A549 (cell line): ENCODE measurements around the gene ZNF585A. TPM values are rescaled to one million over a fixed set of nuclear protein-coding genes. Genes with fewer than 3 reads are reported as not detected.
"Not testable (repeated sequence)": the region's sequence is repeated elsewhere in the genome, so short reads cannot be mapped to it uniquely, and the experiment has no call there.

Source experiments
- ATAC-seq, 2 experiments: fragments of 200-7000 bp in 1 of 2; fragments of >200 bp in 1 of 2; cut with Nextera tagmentation in 1 of 2; cut with Tn5 transposase in 1 of 2; 3 replicates each; pipeline versions ENCODE4 v1.8.0 to v1.9.1; 2018 to 2020; ENCODE audit warnings: mild to moderate bottlenecking in 1 of 2, moderate library complexity in 1 of 2
- CTCF ChIA-PET: fragments of 300-600 bp; sonication (Branson Sonifier 250); formaldehyde crosslinking; extraction: SDS; loops from one replicate; lab custom pipeline; 2021; ENCODE audit warnings: antibody characterized with exemption, inconsistent platforms; lab: Yijun Ruan, JAX
- POLR2A ChIA-PET: fragments of 350-600 bp; formaldehyde crosslinking; extraction: SDS; loops from one replicate; lab custom pipeline; 2021; ENCODE audit warnings: antibody characterized with exemption, inconsistent platforms; lab: Yijun Ruan, JAX
- DNase-seq, 2 experiments: peaks; one replicate each; pipeline versions ENCODE4 v3.0.0 to v3.0.0-alpha.2; 2011 to 2016; ENCODE audit warnings: low read depth in 1 of 2, low spot score in 1 of 2
- FAIRE-seq: peaks from 2 replicates; lab custom pipeline; 2011; peaks lifted over from hg19 to GRCh38; lab: Jason Lieb, UNC
- H3K27ac ChIP-seq, 2 experiments: fragments of >200 bp; sonication (Bioruptor Twin); formaldehyde crosslinking; 3 replicates each; pipeline ENCODE4 v1.5.1; 2016 to 2017
- H3K4me1 ChIP-seq: fragments of >200 bp; sonication (Bioruptor Twin); formaldehyde crosslinking; 3 replicates; pipeline ENCODE4 v1.6.1; 2016
- H3K4me2 ChIP-seq: fragments of >200 bp; sonication (Bioruptor Twin); formaldehyde crosslinking; 3 replicates; pipeline ENCODE4 v1.6.1; 2016
- H3K4me3 ChIP-seq: fragments of >200 bp; sonication (Bioruptor Twin); formaldehyde crosslinking; 3 replicates; pipeline ENCODE4 v1.5.1; 2016
- H3K9me3 ChIP-seq: fragments of >200 bp; sonication (Bioruptor Twin); formaldehyde crosslinking; 3 replicates; pipeline ENCODE4 v1.6.1; 2016
- ESRRA ChIP-seq: fragments of 150-350 bp; IDR thresholded peaks from 2 replicates; pipeline ENCODE4 v1.6.1; 2014; ENCODE audit warnings: mild to moderate bottlenecking, low read length, borderline replicate concordance
- FOSL2 ChIP-seq, 2 experiments: fragments of 450-650 bp in 1 of 2; fragments of >200 bp in 1 of 2; sonication (Bioruptor Twin) in 1 of 2; formaldehyde crosslinking; IDR thresholded peaks; 2 replicates each; pipeline versions ENCODE4 v1.5.0 to v1.6.1; 2016 to 2020; ENCODE audit warnings: mild to moderate bottlenecking in 1 of 2, moderate library complexity in 1 of 2
- GATA3 ChIP-seq: IDR thresholded peaks from 2 replicates; pipeline ENCODE4 v1.6.1; 2012; ENCODE audit warnings: borderline replicate concordance
- HDAC2 ChIP-seq: fragments of 200-600 bp; sonication (generic); IDR thresholded peaks from 2 replicates; pipeline ENCODE4 v1.6.1; 2016
- HOXB13 ChIP-seq: fragments of 250-450 bp; sonication (Bioruptor Pico); IDR thresholded peaks from 2 replicates; pipeline ENCODE4 v1.5.0; 2020; ENCODE audit warnings: low read depth, mild to moderate bottlenecking, moderate library complexity
- KDM5A ChIP-seq: fragments of 200-600 bp; sonication (generic); IDR thresholded peaks from 2 replicates; pipeline ENCODE4 v1.6.1; 2016; ENCODE audit warnings: antibody characterized with exemption, mild to moderate bottlenecking
- MYC ChIP-seq: IDR thresholded peaks from 2 replicates; pipeline ENCODE4 v1.6.1; 2012; ENCODE audit warnings: mild to moderate bottlenecking, inconsistent platforms, low read length, improper control_type of control experiment, borderline replicate concordance
- ZNF302 ChIP-seq: fragments of 250-450 bp; sonication (Bioruptor Pico); IDR thresholded peaks from 2 replicates; pipeline ENCODE4 v1.9.0; 2021; ENCODE audit warnings: inconsistent platforms, mild to moderate bottlenecking, moderate library complexity
- ZSCAN20 ChIP-seq: fragments of 250-450 bp; sonication (Bioruptor Pico); IDR thresholded peaks from 2 replicates; pipeline ENCODE4 v1.8.0; 2022; ENCODE audit warnings: mild to moderate bottlenecking, moderate library complexity
- WGBS: methylation state at CpG from one replicate; pipeline ENCODE4 v1.1.6; 2017; ENCODE audit errors: missing lambda C conversion rate; 5-methylcytosine and 5-hydroxymethylcytosine counted together
- polyA plus RNA-seq, 4 experiments: library from polyadenylated mRNA; depleted of rRNA in 3 of 4; stranded (reverse); fragments of >200 nt; fragmentation: RNase III in 1 of 4; extraction: RNeasy Plus Mini Kit Qiagen cat#74134 plus additional on column Dnase treatment in 1 of 4; gene quantifications; 2 replicates in 3 of 4; 3 replicates in 1 of 4; pipeline ENCODE4 v1.2.3, GENCODE V29; 2011 to 2017
- TF ChIP-seq, protein P1 (sequence below): fragments of 250-450 bp; sonication (Bioruptor Pico); IDR thresholded peaks from 2 replicates; pipeline ENCODE4 v1.5.0; 2020; ENCODE audit warnings: low read depth, mild to moderate bottlenecking, moderate library complexity
- TF ChIP-seq, protein P2 (sequence below): fragments of 150-350 bp; IDR thresholded peaks from 2 replicates; pipeline ENCODE4 v1.6.1; 2014; ENCODE audit warnings: low read depth, mild to moderate bottlenecking, low read length
- TF ChIP-seq, protein P3 (sequence below): fragments of >200 bp; sonication (Bioruptor Twin); formaldehyde crosslinking; IDR thresholded peaks from 2 replicates; pipeline ENCODE4 v1.6.1; 2016

Gene ZNF585A
- polyA plus RNA-seq, 2 of the 4 experiments (the other 2 are of a cell fraction): 4.4 to 14.7 TPM

DNA sequence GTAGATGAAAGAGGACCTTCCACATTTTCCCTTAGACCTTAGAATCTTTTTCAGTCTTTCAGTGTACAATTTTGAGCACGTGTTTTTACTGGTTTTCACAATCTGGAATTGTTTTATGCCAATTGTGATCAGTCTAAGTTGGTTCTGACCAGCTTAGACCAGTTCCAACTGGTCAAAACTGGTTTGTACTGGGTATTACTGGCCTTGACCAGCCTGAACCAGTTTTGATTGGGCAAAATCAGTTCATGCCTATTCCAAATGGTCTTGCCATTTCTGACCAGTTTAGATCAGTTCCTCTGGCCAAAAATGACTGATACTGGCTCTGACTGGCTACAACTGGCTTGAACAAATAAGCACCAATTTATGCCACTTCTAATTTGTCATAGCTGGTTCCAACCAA is 36.4 kb downstream of the ZNF585A start:
- no peak for TF ChIP-seq HOXB13
- TF ChIP-seq KDM5A: no peak
- TF ChIP-seq ESRRA: no peak
- TF ChIP-seq, protein P1, sequence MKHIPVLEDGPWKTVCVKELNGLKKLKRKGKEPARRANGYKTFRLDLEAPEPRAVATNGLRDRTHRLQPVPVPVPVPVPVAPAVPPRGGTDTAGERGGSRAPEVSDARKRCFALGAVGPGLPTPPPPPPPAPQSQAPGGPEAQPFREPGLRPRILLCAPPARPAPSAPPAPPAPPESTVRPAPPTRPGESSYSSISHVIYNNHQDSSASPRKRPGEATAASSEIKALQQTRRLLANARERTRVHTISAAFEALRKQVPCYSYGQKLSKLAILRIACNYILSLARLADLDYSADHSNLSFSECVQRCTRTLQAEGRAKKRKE (CRISPR knock-in tag): no peak
- TF ChIP-seq, protein P2, sequence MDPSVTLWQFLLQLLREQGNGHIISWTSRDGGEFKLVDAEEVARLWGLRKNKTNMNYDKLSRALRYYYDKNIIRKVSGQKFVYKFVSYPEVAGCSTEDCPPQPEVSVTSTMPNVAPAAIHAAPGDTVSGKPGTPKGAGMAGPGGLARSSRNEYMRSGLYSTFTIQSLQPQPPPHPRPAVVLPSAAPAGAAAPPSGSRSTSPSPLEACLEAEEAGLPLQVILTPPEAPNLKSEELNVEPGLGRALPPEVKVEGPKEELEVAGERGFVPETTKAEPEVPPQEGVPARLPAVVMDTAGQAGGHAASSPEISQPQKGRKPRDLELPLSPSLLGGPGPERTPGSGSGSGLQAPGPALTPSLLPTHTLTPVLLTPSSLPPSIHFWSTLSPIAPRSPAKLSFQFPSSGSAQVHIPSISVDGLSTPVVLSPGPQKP: no peak
- no peak for TF ChIP-seq ZSCAN20 (CRISPR knock-in tag)
- TF ChIP-seq, all 56 proteins: peak for 0
- peaks cover 92% of the 10 kb centered on the region for H3K9me3 ChIP-seq
- H3K4me1 ChIP-seq: no peaks in the 10 kb centered on the region
- DNase-seq (no peak), FAIRE-seq (no peak), ATAC-seq (no peak)
- H3K4me2 ChIP-seq: no peak overlapping the region
- no peak overlapping the region for H3K27ac ChIP-seq
- WGBS: 5% methylated on average over 1 of the region's 1 CpG
- ChIA-PET CTCF (no interaction called here), POLR2A (no interaction called here)
- H3K4me3 ChIP-seq: no peak overlapping the region

DNA sequence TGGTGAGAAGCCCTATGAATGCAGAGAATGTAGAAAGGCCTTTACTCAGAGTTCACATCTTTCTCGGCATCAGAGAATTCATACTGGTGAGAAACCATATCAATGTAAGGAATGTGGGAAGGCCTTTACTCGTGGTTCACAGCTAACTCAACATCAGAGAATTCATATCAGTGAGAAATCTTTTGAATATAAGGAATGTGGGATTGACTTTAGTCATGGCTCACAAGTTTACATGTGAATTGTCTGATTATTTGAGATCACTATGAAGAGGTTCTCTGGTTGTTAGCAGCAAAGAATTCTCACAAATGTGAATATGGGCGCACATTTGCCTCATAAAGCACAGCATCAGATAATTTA is 43.7 kb downstream of the ZNF585A start:
- ATAC-seq (no peak), FAIRE-seq (no peak), DNase-seq (no peak)
- WGBS: 64% methylated on average over 3 of the region's 3 CpGs
- peak; percentile 18; the same call in 1 of the 2 replicates for TF ChIP-seq GATA3
- peak; percentile 67; the same call in 1 of the 2 replicates for TF ChIP-seq ZNF302 (CRISPR knock-in tag)
- no peak for TF ChIP-seq FOSL2 (IDR thresholded peaks at IDR 0.05)
- TF ChIP-seq FOSL2 (CRISPR knock-in tag; IDR thresholded peaks at IDR 0.05): no peak
- peaks cover 96% of the 10 kb centered on the region for H3K9me3 ChIP-seq
- H3K27ac ChIP-seq: no peak overlapping the region
- ChIA-PET POLR2A (no interaction called here), CTCF (interaction anchor here (0.7 to 0.8 kb wide), 2 partner anchors 39 to 569 kb away, joined by 3 read pairs; no protein-coding TSS in a partner anchor)
- H3K4me3 ChIP-seq: no peak overlapping the region
- no peak overlapping the region for H3K4me2 ChIP-seq
- no peaks in the 10 kb centered on the region for H3K4me1 ChIP-seq

DNA sequence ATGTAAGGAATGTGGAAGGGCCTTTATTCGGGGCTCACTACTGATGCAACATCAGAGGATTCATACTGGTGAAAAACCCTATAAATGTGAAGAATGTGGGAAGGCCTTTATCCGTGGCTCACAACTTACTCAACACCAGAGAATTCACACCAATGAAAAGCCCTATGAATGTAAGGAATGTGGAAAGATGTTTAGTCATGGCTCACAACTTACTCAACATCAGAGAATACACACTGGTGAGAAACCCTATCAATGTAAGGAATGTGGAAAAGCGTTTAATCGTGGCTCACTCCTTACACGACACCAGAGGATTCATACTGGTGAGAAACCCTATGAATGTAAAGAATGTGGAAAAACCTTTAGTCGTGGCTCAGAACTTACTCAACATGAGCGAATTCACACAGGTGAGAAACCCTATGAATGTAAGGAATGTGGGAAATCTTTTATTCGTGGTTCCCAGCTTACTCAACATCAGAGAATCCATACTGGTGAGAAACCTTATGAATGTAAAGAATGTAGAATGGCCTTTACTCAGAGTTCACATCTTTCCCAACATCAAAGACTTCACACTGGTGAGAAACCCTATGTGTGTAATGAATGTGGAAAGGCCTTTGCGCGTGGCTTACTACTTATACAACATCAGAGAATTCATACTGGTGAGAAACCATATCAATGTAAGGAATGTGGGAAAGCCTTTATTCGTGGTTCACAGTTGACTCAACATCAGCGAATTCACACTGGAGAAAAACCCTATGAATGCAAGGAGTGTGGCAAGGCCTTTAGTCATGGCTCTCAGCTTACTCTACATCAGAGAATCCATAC is 44.3 kb downstream of the ZNF585A start:
- H3K4me3 ChIP-seq: no peak overlapping the region
- POLR2A ChIA-PET: no interaction called here

DNA sequence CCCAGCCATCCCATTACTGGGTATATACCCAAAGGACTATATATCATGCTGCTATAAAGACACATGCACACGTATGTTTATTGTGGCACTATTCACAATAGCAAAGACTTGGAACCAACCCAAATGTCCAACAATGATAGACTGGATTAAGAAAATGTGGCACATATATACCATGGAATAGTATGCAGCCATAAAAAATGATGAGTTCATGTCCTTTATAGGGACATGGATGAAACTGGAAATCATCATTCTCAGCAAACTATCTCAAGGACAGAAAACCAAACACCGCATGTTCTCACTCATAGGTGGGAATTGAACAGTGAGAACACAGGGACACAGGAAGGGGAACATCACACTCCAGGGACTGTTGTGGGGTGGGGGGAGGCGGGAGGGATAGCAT is 50.4 kb downstream of the ZNF585A start:
- CTCF ChIA-PET, H3K27ac ChIP-seq, FAIRE-seq, DNase-seq, H3K4me1 ChIP-seq, POLR2A ChIA-PET, H3K4me3 ChIP-seq, H3K4me2 ChIP-seq, ATAC-seq: not testable (repeated sequence)
- WGBS: 52% methylated on average over 3 of the region's 3 CpGs
- peaks cover 47% of the 10 kb centered on the region for H3K9me3 ChIP-seq

More for the DNA sequence above, 44.3 kb downstream of the ZNF585A start:
- Histone ChIP-seq H3K27ac (no peak overlapping the region), H3K9me3 (peaks cover 95% of the 10 kb centered on the region)
- TF ChIP-seq MYC (no peak), GATA3 (peak; percentile 61; the same call in 1 of the 2 replicates), HDAC2 (no peak)
- TF ChIP-seq, protein P3, sequence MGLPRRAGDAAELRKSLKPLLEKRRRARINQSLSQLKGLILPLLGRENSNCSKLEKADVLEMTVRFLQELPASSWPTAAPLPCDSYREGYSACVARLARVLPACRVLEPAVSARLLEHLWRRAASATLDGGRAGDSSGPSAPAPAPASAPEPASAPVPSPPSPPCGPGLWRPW: peak; percentile 13; the same call in 1 of the 2 replicates
- TF ChIP-seq, all 56 proteins: peak for 2
- no peak for FAIRE-seq
- peak in 1 of 2 experiments; percentile 23 for DNase-seq
- H3K4me1 ChIP-seq: no peaks in the 10 kb centered on the region
- 63% methylated on average over 12 of the region's 12 CpGs for WGBS
- CTCF ChIA-PET: interaction anchor here (0.6 to 0.7 kb wide), 2 partner anchors 40 to 255 kb away, joined by 3 to 4 read pairs; no protein-coding TSS in a partner anchor
- ATAC-seq: no peak
- H3K4me2 ChIP-seq: no peak overlapping the region
